ENCODE data around the gene SGIP1.

- no peak for TF ChIP-seq EZH2 (IDR thresholded peaks at IDR 0.05; ENCODE audit: insufficient read depth, poor library complexity, severe bottlenecking)
- no peak for TF ChIP-seq EZH2phosphoT487 (IDR thresholded peaks at IDR 0.05; ENCODE audit: insufficient read depth, low read depth)
These were observed 90.6 kb downstream of the SGIP1 start for GRCh38 chr1:66624412-66625060.
